H1 (cell line): ENCODE measurements around the gene ZNF256. TPM values are rescaled to one million over a fixed set of nuclear protein-coding genes. Genes with fewer than 3 reads are reported as not detected.

Source experiments
- CTCF ChIA-PET: fragments of 300-600 bp; sonication (Branson Sonifier 250); formaldehyde crosslinking; loops from one replicate; lab custom pipeline; 2021; ENCODE audit not compliant: partially characterized antibody; lab: Charles Lee
- POLR2A ChIA-PET: fragments of 300-600 bp; sonication (Branson Sonifier 250); formaldehyde crosslinking; loops from one replicate; lab custom pipeline; 2021; ENCODE audit warnings: inconsistent platforms; ENCODE audit not compliant: partially characterized antibody; lab: Charles Lee
- DNase-seq, 2 experiments: peaks; one replicate each; pipeline versions ENCODE4 v3.0.0 to v3.0.0-alpha.2; 2010 to 2022; ENCODE audit warnings: low spot score in 2 of 2, low read depth in 1 of 2, mixed read lengths in 1 of 2
- FAIRE-seq: peaks from 2 replicates; lab custom pipeline; 2011; peaks lifted over from hg19 to GRCh38; lab: Jason Lieb, UNC
- H2AFZ ChIP-seq: 2 replicates; pipeline ENCODE4 v1.8.1; 2012; ENCODE audit warnings: low read length, inconsistent platforms
- H2AK5ac ChIP-seq: 2 replicates; pipeline ENCODE4 v1.6.1; 2013; ENCODE audit warnings: low read depth, low read length
- H2BK120ac ChIP-seq: replicated peaks from 2 replicates; pipeline ENCODE3; 2013; ENCODE audit warnings: low read depth, low read length, inconsistent platforms
- H2BK12ac ChIP-seq: 2 replicates; pipeline ENCODE4 v1.6.1; 2013; ENCODE audit warnings: low read depth, low read length
- H2BK15ac ChIP-seq: 2 replicates; pipeline ENCODE4 v1.6.1; 2013; ENCODE audit warnings: low read length
- H2BK20ac ChIP-seq: 2 replicates; pipeline ENCODE4 v1.6.1; 2013; ENCODE audit warnings: low read length
- H2BK5ac ChIP-seq: 2 replicates; pipeline ENCODE4 v1.6.1; 2013; ENCODE audit warnings: low read depth, low read length
- H3K14ac ChIP-seq: 2 replicates; pipeline ENCODE4 v1.6.1; 2013; ENCODE audit warnings: inconsistent platforms; ENCODE audit not compliant: insufficient read length
- H3K18ac ChIP-seq: 2 replicates; pipeline ENCODE4 v1.6.1; 2013; ENCODE audit warnings: low read length; ENCODE audit errors: extremely low read depth
- H3K23ac ChIP-seq: 2 replicates; pipeline ENCODE4 v1.6.1; 2013; ENCODE audit warnings: inconsistent platforms; ENCODE audit not compliant: insufficient read length
- H3K23me2 ChIP-seq: 2 replicates; pipeline ENCODE4 v1.6.1; 2013; ENCODE audit warnings: low read depth, low read length
- H3K27ac ChIP-seq: 2 replicates; pipeline ENCODE4 v1.6.1; 2011; ENCODE audit warnings: low read depth, low read length, inconsistent platforms
- H3K27me3 ChIP-seq, 4 experiments: replicated peaks in 1 of 4; 1 replicate in 1 of 4; 2 replicates in 3 of 4; pipeline versions ENCODE4 v1.6.1 to v1.8.1; 2011 to 2013; ENCODE audit warnings: low read length in 3 of 4, mild to moderate bottlenecking in 3 of 4, inconsistent platforms in 2 of 4, mixed read lengths in 2 of 4, moderate library complexity in 1 of 4; ENCODE audit not compliant: control insufficient read depth in 3 of 4, insufficient read depth in 3 of 4; ENCODE audit errors: extremely low read depth in 1 of 4
- H3K36me3 ChIP-seq, 4 experiments: 2 replicates each; pipeline versions ENCODE4 v1.6.1 to v1.8.1; 2011 to 2013; ENCODE audit warnings: mild to moderate bottlenecking in 4 of 4, low read length in 3 of 4, moderate library complexity in 2 of 4, control low read depth in 1 of 4, inconsistent platforms in 1 of 4; ENCODE audit not compliant: insufficient read depth in 4 of 4, control insufficient read depth in 2 of 4
- H3K4ac ChIP-seq: replicated peaks from 2 replicates; pipeline ENCODE3; 2013; ENCODE audit warnings: low read length, low read depth, mixed read lengths, inconsistent platforms; ENCODE audit not compliant: insufficient read length
- H3K4me1 ChIP-seq, 4 experiments: replicated peaks in 1 of 4; 1 replicate in 1 of 4; 2 replicates in 3 of 4; pipeline versions ENCODE4 v1.6.1 to v1.8.1; 2011 to 2013; ENCODE audit warnings: low read length in 3 of 4, inconsistent platforms in 2 of 4, mixed read lengths in 1 of 4; ENCODE audit not compliant: insufficient read depth in 4 of 4, control insufficient read depth in 3 of 4
- H3K4me2 ChIP-seq, 2 experiments: 2 replicates each; pipeline versions ENCODE4 v1.6.1 to v1.8.1; 2011 to 2013; ENCODE audit warnings: low read depth in 2 of 2, low read length in 2 of 2, control low read depth in 1 of 2, inconsistent platforms in 1 of 2, mild to moderate bottlenecking in 1 of 2; ENCODE audit not compliant: insufficient read depth in 1 of 2
- H3K4me3 ChIP-seq, 4 experiments: fragments of 200-600, 300-600 bp in 1 of 4; sonication (generic), shearing (Covaris generic), sonication (Bioruptor Twin) in 1 of 4; 2 replicates each; pipeline versions ENCODE4 v1.5.1 to v1.8.1; 2011 to 2016; ENCODE audit warnings: low read length in 4 of 4, low read depth in 3 of 4, control low read depth in 2 of 4, inconsistent platforms in 2 of 4, mild to moderate bottlenecking in 2 of 4, mixed read lengths in 1 of 4, moderate library complexity in 1 of 4; ENCODE audit not compliant: insufficient read depth in 2 of 4; ENCODE audit errors: extremely low read depth in 1 of 4
- H3K56ac ChIP-seq: replicated peaks from 2 replicates; pipeline ENCODE3; 2013; ENCODE audit warnings: low read depth, mild to moderate bottlenecking, mixed read lengths, low read length, inconsistent platforms; ENCODE audit not compliant: insufficient read length
- H3K79me1 ChIP-seq: 2 replicates; pipeline ENCODE4 v1.6.1; 2013; ENCODE audit warnings: low read depth, low read length, control low read depth
- H3K79me2 ChIP-seq, 2 experiments: 2 replicates each; pipeline versions ENCODE4 v1.6.1 to v1.8.1; 2012 to 2013; ENCODE audit warnings: low read length in 2 of 2, mild to moderate bottlenecking in 2 of 2, inconsistent platforms in 1 of 2; ENCODE audit not compliant: insufficient read depth in 2 of 2, control insufficient read depth in 1 of 2
- H3K9ac ChIP-seq, 4 experiments: replicated peaks in 1 of 4; 1 replicate in 1 of 4; 2 replicates in 3 of 4; pipeline versions ENCODE4 v1.6.1 to v1.8.1; 2011 to 2013; ENCODE audit warnings: low read depth in 3 of 4, low read length in 3 of 4, control low read depth in 2 of 4, mild to moderate bottlenecking in 2 of 4, moderate library complexity in 2 of 4, inconsistent platforms in 1 of 4; ENCODE audit errors: extremely low read depth in 1 of 4
- H3K9me3 ChIP-seq, 2 experiments: 2 replicates each; pipeline versions ENCODE4 v1.6.1 to v1.8.1; 2012 to 2013; ENCODE audit warnings: mild to moderate bottlenecking in 2 of 2, moderate library complexity in 2 of 2, control low read depth in 1 of 2, inconsistent platforms in 1 of 2, low read depth in 1 of 2, low read length in 1 of 2, mixed read lengths in 1 of 2; ENCODE audit not compliant: insufficient read depth in 2 of 2
- H4K20me1 ChIP-seq, 2 experiments: replicated peaks in 1 of 2; 2 replicates each; pipeline versions ENCODE3 to v1.8.1; 2011 to 2013; ENCODE audit warnings: inconsistent platforms in 2 of 2, low read length in 2 of 2, mild to moderate bottlenecking in 1 of 2; ENCODE audit not compliant: insufficient read depth in 2 of 2, control insufficient read depth in 1 of 2
- H4K5ac ChIP-seq: 2 replicates; pipeline ENCODE4 v1.6.1; 2013; ENCODE audit warnings: low read length, low read depth, mixed read lengths, inconsistent platforms; ENCODE audit not compliant: insufficient read length
- H4K8ac ChIP-seq: 2 replicates; pipeline ENCODE4 v1.8.0; 2013; ENCODE audit warnings: mild to moderate bottlenecking, moderate library complexity, low read length, inconsistent platforms; ENCODE audit not compliant: insufficient read depth; ENCODE audit errors: extremely low read depth
- H4K91ac ChIP-seq: replicated peaks from 2 replicates; pipeline ENCODE3; 2013; ENCODE audit warnings: low read length, mixed read lengths, inconsistent platforms; ENCODE audit not compliant: insufficient read length
- RBBP5 ChIP-seq: IDR thresholded peaks from 2 replicates; pipeline ENCODE4 v1.7.1; 2012; ENCODE audit warnings: low read depth, mild to moderate bottlenecking, inconsistent platforms, low read length, moderate library complexity, borderline replicate concordance
- WGBS, 2 experiments: shearing (Covaris generic) in 1 of 2; methylation state at CpG; one replicate each; pipeline versions ENCODE4 v1.1.6 to v1.1.7; 2013 to 2015; ENCODE audit warnings: low lambda C conversion rate in 2 of 2, mixed read lengths in 2 of 2, inconsistent platforms in 1 of 2, low coverage in 1 of 2, missing lambda C conversion rate in 1 of 2; ENCODE audit not compliant: insufficient replicate concordance in 2 of 2, insufficient coverage in 1 of 2, insufficient read length in 1 of 2; ENCODE audit errors: extremely low coverage in 1 of 2, missing lambda C conversion rate in 1 of 2; 5-methylcytosine and 5-hydroxymethylcytosine counted together
- polyA plus RNA-seq, 7 experiments: library from polyadenylated mRNA; depleted of rRNA in 3 of 7; stranded (reverse) in 5 of 7; unstranded in 2 of 7; fragments of >200 nt in 5 of 7; fragments of 200-250 nt in 2 of 7; gene quantifications; 1 replicate in 5 of 7; 2 replicates in 1 of 7; 4 replicates in 1 of 7; pipeline versions ENCODE4 v1.2.1 to v1.2.3, GENCODE V29; 2011 to 2013; ENCODE audit warnings: missing spikeins in 2 of 7, mixed read lengths in 2 of 7
- total RNA-seq: library from RNA; stranded (reverse); fragmentation: NEBNext Ultra II Directional; extraction: Animal tissue kit (Norgen Biotek cat#: 25700); gene quantifications from 2 replicates; pipeline ENCODE4 v1.2.1, GENCODE V29; 2021

Gene ZNF256
- total and polyA plus RNA-seq, 2 of the 8 experiments (the other 6 are each of a cell fraction or from before 2014, with no cell fraction given) = 6.1 to 13.5 TPM

- FAIRE-seq = no peak
- no peak overlapping the region; a peak in 1 of 4 replicates for H3K4me2 ChIP-seq
- no peak overlapping the region for H4K8ac ChIP-seq
- no peak overlapping the region for H2BK5ac ChIP-seq
- H4K91ac ChIP-seq = no peak overlapping the region
- ChIA-PET CTCF (interaction anchor here (1.3 kb wide), 1 partner anchor 94 kb away, joined by 3 read pairs; no protein-coding TSS in a partner anchor), POLR2A (interaction anchor here (0.6 to 4.4 kb wide), 9 partner anchors 11 to 322 kb away, joined by 3 to 33 read pairs (median 4); partner anchors contain the start of genes ZNF418, ZNF587 and ZNF814)
- peaks cover 6 to 32% (median 13%) of the 10 kb centered on the region in 4 experiments; a peak in 7 of 8 replicates for H3K36me3 ChIP-seq
- peaks cover 0 to 1% (median 0%) of the 10 kb centered on the region in 4 experiments; a peak in 1 of 7 replicates for H3K4me1 ChIP-seq
- H3K27ac ChIP-seq = no peak overlapping the region
- no peak overlapping the region for H3K14ac ChIP-seq
- DNase-seq = no peak
- H3K4me3 ChIP-seq = no peak overlapping the region
- H2BK120ac ChIP-seq = no peak overlapping the region
- H4K20me1 ChIP-seq = peaks cover 0 to 2% of the 10 kb centered on the region in 2 experiments
- H3K79me2 ChIP-seq = peaks cover 0 to 30% of the 10 kb centered on the region in 2 experiments; a peak in 2 of 4 replicates
- H2BK15ac ChIP-seq = no peak overlapping the region
- H3K23me2 ChIP-seq = peaks cover 2% of the 10 kb centered on the region; the same call in 1 of the 2 replicates
- 90% methylated on average over 3 of the region's 3 CpGs; no CpG with 5 or more reads in 1 of the 2 experiments for WGBS, 2 experiments
- no peak overlapping the region for H3K18ac ChIP-seq
- 0 out of 2 replicates have a peak, but pooled peaks cover 3% of the 10 kb centered on the region for H3K79me1 ChIP-seq
- no peak overlapping the region for H3K23ac ChIP-seq
- H3K9me3 ChIP-seq = no peaks in the 10 kb centered on the region
- H3K27me3 ChIP-seq = no peaks in the 10 kb centered on the region
- no peak overlapping the region for H3K4ac ChIP-seq
- H3K56ac ChIP-seq = no peak overlapping the region
- no peak overlapping the region for H2AFZ ChIP-seq
- H3K9ac ChIP-seq = no peak overlapping the region
- no peak overlapping the region for H2AK5ac ChIP-seq
- no peak overlapping the region for H2BK20ac ChIP-seq
- no peak overlapping the region for H2BK12ac ChIP-seq
- H4K5ac ChIP-seq = no peak overlapping the region
- TF ChIP-seq RBBP5 = no peak
Measured at GRCh38 chr19:57914531-57914930, 33.0 kb downstream of the ZNF256 start.
